ENCODE results near the gene TUBB4B. TPM values are rescaled to one million over a fixed set of nuclear protein-coding genes. Genes with fewer than 3 reads are reported as not detected.

Gene TUBB4B
- polyA plus RNA-seq, 1 of the 3 experiments (the other 2 are of a cell fraction): 508 TPM

- POLR2A ChIA-PET: no interaction called here
- WGBS (ENCODE audit: low lambda C conversion rate): 65% methylated on average over 14 of the region's 40 CpGs
- H2AFZ ChIP-seq (ENCODE audit: low read depth): no peak overlapping the region
- TF ChIP-seq SIN3A (IDR thresholded peaks at IDR 0.05; ENCODE audit: borderline replicate concordance, low read depth, low read length) (no peak), FOSL2 (IDR thresholded peaks at IDR 0.05; ENCODE audit: borderline replicate concordance, low read depth) (no peak), NRF1 (IDR thresholded peaks at IDR 0.05; ENCODE audit: low read depth, low read length) (no peak), RAD21 (IDR thresholded peaks at IDR 0.05; ENCODE audit: low read length) (no peak), RFX5 (IDR thresholded peaks at IDR 0.05; ENCODE audit: low read length) (no peak), MXI1 (IDR thresholded peaks at IDR 0.05; ENCODE audit: low read depth, low read length) (no peak), YY1 (IDR thresholded peaks at IDR 0.05; ENCODE audit: low read depth) (no peak), ELF1 (IDR thresholded peaks at IDR 0.05) (no peak), SMC3 (IDR thresholded peaks at IDR 0.05; ENCODE audit: low read depth, low read length) (no peak), ZBTB33 (IDR thresholded peaks at IDR 0.05; ENCODE audit: borderline replicate concordance, low read depth) (no peak), EZH2phosphoT487 (IDR thresholded peaks at IDR 0.05; ENCODE audit: borderline replicate concordance, low read depth) (no peak), FOXM1 (IDR thresholded peaks at IDR 0.05; ENCODE audit: low read depth) (no peak), NFIC (IDR thresholded peaks at IDR 0.05; ENCODE audit: borderline replicate concordance) (no peak), USF1 (IDR thresholded peaks at IDR 0.05; ENCODE audit: borderline replicate concordance, low read depth) (no peak), CHD2 (IDR thresholded peaks at IDR 0.05; ENCODE audit: low read length, partially characterized antibody) (no peak), MAX (IDR thresholded peaks at IDR 0.05; ENCODE audit: low read depth) (no peak)
- TF ChIP-seq, protein P1, sequence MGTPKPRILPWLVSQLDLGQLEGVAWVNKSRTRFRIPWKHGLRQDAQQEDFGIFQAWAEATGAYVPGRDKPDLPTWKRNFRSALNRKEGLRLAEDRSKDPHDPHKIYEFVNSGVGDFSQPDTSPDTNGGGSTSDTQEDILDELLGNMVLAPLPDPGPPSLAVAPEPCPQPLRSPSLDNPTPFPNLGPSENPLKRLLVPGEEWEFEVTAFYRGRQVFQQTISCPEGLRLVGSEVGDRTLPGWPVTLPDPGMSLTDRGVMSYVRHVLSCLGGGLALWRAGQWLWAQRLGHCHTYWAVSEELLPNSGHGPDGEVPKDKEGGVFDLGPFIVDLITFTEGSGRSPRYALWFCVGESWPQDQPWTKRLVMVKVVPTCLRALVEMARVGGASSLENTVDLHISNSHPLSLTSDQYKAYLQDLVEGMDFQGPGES (IDR thresholded peaks at IDR 0.05; ENCODE audit: low read depth, low read length): no peak
- TF ChIP-seq, protein P2, sequence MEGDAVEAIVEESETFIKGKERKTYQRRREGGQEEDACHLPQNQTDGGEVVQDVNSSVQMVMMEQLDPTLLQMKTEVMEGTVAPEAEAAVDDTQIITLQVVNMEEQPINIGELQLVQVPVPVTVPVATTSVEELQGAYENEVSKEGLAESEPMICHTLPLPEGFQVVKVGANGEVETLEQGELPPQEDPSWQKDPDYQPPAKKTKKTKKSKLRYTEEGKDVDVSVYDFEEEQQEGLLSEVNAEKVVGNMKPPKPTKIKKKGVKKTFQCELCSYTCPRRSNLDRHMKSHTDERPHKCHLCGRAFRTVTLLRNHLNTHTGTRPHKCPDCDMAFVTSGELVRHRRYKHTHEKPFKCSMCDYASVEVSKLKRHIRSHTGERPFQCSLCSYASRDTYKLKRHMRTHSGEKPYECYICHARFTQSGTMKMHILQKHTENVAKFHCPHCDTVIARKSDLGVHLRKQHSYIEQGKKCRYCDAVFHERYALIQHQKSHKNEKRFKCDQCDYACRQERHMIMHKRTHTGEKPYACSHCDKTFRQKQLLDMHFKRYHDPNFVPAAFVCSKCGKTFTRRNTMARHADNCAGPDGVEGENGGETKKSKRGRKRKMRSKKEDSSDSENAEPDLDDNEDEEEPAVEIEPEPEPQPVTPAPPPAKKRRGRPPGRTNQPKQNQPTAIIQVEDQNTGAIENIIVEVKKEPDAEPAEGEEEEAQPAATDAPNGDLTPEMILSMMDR (IDR thresholded peaks at IDR 0.05): no peak
- TF ChIP-seq, protein P3, sequence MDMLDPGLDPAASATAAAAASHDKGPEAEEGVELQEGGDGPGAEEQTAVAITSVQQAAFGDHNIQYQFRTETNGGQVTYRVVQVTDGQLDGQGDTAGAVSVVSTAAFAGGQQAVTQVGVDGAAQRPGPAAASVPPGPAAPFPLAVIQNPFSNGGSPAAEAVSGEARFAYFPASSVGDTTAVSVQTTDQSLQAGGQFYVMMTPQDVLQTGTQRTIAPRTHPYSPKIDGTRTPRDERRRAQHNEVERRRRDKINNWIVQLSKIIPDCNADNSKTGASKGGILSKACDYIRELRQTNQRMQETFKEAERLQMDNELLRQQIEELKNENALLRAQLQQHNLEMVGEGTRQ (IDR thresholded peaks at IDR 0.05; ENCODE audit: borderline replicate concordance, low read depth, low read length): no peak
- H3K4me1 ChIP-seq (ENCODE audit: control insufficient read depth in 1 of 2, insufficient read depth in 2 of 2, low read depth in 1 of 2, low read length in 1 of 2): peaks cover 1 to 26% of the 10 kb centered on the region in 2 experiments; a peak in 2 of 4 replicates
- H3F3A ChIP-seq (replicated peaks; ENCODE audit: insufficient read depth): peaks cover 3% of the 10 kb centered on the region
- H3K4me3 ChIP-seq (ENCODE audit: low read depth in 2 of 2, low read length in 1 of 2): no peak overlapping the region
- H3K36me3 ChIP-seq (replicated peaks in 1 of 2; ENCODE audit: control insufficient read depth in 1 of 2, insufficient read depth in 2 of 2, low read length in 1 of 2): no peaks in the 10 kb centered on the region
- no peak for DNase-seq
- H3K9ac ChIP-seq: no peak overlapping the region
- no peak overlapping the region for H3K4me2 ChIP-seq
- no peaks in the 10 kb centered on the region for H3K9me3 ChIP-seq
- H4K20me1 ChIP-seq (ENCODE audit: insufficient read depth): no peaks in the 10 kb centered on the region
- H3K79me2 ChIP-seq (ENCODE audit: insufficient read depth): peaks cover 12% of the 10 kb centered on the region
- H3K27ac ChIP-seq (ENCODE audit: low read depth in 2 of 2, low read length in 1 of 2): no peak overlapping the region
- CTCF ChIA-PET: no interaction called here
- H3K9me2 ChIP-seq: no peaks in the 10 kb centered on the region
- no peaks in the 10 kb centered on the region for H3K27me3 ChIP-seq (ENCODE audit: insufficient read depth)
Observed at GRCh38 chr9:137233143-137233980, 7.7 kb upstream of the TUBB4B start.

Measured in SK-N-SH (cell line).